Medulla oblongata (tissue), 1 donor: ENCODE results near the gene MRPL45.

Experiments used
- DNase-seq: peaks from one replicate; pipeline ENCODE4 v3.0.0-alpha.2; 2015; ENCODE audit errors: extremely low spot score

The MRPL45 gene

DNA sequence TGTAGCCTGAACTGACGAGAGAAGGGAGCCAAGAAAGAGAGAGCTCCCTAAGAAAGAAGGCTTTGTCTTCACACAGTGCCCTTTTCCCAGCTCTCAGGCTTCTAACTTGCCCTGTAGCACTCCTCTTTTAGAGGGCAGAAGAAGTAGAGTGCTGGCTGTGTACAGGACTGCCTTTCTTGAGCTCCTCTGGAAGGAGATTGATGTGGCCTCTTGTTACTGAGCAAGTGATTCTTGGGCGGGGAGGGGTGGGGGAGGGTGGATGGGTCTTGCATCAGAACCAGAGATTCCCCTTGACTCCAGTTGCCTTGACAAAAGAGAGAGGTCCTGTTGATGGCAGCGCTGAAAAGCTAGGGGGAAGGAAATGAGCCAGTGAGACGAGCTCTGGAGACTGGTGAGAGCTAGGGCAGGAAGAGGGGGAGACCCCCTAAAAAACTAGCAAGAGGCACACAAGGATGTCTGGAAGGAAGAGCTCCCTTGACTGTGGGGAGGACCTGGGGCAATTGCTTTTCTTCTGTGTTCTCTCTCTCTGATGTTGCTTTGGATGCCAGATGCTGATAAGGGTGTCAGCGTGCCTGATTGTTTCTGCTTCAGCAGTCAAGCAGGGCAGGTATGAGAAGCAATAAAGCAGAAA lies 28.4 kb downstream of the MRPL45 start:
- peak; percentile 77 for DNase-seq

DNA sequence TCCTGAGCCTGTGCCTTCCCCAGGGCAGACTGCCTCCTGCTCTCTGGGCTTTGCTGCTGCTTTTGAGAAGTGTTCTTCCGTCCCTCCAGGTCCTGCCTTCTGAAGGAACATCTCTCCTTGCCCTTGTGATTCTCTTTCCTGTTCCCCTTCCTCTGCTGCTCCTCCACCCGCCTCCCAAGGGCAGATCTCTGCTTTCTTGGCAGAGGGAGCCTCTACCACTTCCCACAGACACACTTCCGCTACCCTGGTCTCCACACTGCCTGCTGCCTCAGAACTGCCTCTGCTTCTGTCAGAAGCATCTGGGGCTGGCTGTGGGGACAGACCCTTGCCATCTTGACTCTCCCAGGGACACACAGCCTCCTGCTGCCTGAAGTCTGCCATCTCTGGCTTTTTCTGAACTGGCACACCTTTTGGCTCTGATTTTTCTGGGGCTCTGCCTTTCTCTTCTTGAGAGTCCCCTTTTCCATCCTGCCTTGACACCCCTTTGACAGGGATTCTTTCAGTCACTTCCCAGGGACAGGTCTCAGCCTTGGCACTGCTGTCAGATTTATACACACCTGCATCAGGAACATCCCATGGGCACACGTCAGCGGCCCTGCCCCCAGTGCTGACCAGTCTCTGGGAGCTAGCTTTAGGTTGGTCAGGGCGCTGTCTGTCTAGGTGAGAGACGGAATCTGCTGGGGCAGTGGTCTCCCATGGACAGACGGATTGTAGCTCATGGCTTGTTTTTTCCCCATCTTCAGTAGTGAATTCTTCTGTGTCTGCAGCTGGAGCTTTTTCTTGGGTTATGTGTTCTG lies 30.2 kb downstream of the MRPL45 start:
- peak; percentile 64 for DNase-seq

DNA sequence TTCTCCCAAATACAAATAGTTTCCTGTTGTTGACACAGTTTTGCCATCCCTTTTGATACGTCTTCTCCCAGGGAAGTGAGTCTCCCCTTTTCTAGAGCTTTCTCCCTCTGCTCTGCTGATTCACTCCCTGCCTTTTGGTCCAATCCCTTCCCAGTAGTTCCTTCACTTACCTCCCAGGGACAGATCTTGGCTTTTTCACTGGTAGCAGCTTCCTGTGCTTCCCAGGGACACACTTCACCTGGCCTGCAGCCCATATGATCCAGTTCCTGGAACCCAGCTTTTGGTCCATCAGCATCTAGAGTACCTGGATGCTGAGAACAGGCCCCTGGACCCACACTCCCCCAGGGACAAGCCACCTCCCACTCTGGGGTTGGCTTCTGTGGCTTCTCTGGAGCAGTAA lies 31.0 kb downstream of the MRPL45 start:
- no peak for DNase-seq

DNA sequence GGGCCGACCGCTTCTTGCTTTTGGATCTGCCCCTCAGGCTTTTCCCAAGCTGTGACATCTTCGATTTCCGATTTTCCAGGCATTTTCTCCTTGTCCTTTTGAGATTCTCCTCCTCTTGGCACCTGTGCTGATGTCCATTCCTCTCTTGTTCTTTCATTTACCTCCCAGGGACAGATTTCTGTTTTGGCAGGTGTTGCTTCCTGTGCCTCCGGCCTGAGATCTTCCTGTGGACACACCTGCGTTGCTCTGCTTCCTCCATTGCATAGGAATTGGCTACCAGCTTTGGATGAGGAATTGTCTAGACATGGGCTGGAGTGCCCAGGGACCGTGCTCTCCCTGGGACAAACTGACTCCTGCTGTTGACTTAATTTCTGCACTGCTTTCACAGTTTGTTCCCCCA lies 31.7 kb downstream of the MRPL45 start:
- no peak for DNase-seq

DNA sequence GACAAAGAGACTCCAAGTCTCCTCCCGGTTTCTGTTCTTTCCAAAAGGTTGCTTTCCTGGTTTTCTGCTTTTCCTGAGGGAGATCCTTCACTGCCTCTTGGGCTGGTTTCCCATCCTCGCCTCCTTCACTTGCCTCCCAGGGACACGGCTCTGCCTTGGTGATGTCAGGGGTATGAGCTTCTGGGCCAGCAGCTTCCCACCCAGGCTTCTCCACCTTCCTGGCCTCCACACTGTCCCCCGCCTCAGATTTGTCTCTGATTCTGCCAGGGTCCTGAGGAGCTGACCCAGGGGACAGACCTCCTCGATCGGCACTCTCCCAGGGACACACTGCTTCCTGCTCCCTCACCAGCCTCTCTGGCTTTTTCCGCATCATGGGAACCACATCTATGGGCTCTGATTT lies 32.3 kb downstream of the MRPL45 start:
- no peak for DNase-seq

DNA sequence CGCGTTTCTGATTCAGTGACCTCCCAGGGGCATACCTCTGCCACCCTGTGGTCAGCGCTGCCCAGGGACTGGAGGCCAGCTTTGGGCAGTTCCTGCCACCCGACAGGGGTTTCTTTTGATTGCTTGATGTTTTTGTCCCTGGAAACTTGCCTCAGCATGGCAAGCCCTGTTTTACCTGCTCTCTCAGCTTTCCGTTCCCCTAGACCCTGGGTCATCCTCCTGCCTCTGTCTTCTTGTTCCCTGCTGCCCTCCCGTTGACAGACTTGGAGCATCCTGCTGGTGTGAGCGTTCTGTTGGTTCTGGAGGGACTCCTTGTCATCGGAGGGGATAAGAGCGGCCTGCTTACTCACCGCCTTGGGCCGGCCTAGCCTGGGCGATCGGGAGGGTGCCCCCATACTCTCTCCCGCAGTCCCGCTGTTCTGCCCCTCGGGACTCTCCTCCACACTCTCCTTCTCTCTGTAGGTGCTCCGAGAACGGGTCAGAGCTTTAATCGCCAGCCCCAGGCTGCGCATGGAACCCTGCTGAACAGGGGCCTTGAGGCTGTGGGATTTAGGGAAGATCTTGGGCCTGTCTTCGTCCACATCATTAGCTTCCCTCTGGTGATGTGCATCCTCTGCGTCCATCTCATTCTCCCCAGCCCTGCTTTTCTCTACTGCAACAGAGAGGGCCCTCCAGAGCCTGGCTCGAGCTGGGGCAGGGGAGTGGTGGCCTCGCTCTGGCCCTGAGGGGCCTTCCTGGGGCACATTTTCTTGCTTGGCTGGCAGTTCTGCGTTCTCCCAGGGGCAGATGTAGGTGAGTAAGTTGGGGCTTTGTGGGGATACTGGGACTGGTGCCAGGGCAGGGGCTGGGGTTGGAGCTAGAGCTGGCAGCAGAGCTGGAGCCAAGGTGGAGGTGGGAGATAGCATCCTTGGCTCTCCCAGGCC lies 33.1 kb downstream of the MRPL45 start:
- no peak for DNase-seq

DNA sequence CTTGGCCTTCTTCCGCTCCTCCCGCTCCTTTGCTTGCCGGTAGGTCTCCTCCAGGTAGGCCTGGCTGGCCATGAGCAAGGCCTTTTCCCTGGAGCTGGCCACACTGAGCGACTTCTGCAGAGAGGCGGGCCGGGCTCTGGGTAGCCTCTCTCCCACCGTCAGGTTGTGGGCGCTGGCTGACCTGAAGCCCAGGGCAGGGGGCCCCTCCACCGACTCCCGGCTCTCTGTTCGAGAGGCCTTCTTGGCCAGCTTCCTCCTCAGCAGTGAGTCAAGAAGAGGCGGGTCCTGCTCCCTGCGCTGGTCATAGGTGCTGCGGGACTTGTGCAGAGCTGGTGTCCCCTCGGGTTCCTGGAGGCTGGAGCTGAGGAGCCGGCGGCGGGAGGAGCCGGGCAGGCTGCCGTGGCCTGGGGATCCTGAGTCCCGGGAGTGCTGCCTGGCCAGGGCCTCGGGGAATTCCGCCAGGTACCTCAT lies 34.0 kb downstream of the MRPL45 start:
- no peak for DNase-seq

DNA sequence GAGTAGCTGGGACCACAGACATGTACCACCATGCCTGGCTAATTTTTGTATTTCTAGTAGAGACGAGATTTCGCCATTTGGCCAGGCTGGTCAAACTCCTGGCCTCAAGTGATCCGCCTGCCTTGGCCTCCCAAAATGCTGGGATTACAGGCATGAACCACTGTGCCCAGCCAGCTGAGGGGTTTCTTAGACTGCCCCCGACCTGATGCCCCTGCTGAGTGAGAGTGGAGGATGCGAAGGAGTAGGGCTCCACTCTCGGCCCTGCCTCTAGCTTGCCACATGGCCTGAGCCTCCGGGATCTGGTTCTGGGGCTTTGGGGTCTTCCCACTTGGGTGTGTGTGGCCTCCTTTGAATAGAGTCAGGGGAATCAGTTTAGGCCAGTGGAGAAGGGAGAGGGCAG lies 35.8 kb downstream of the MRPL45 start:
- DNase-seq: no peak

DNA sequence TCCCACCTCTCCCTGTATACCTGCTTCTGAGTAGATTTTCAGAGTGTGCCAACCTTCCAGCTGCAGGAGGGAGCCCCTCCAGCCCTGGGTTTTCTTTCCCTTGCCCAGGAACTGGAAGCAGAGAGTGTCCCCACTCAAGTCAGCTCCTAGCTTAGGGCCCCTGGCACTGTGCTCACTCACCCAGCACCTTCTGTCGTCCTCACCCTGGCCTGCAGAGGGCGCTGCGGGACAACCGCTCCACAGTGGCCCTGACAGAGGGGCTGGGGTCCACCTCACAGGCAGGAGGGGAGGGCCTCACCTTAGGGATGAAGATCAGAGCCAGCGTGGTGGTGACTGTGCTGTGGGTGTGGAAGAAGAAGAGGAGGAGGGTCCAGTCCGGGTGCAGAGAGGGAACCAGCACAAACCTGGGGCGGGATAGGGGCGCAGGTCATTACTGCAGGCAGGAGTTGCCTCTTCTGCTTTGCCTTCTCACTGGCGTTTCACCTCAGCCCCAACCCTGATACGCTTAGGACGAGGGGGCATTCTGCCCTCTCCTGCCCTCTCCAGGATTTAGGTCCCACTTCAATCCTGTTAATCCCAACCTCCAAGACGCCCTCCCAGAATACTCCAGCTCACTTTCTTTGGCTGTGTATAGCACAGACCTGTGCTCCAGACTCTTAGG lies 36.8 kb downstream of the MRPL45 start:
- no peak for DNase-seq

DNA sequence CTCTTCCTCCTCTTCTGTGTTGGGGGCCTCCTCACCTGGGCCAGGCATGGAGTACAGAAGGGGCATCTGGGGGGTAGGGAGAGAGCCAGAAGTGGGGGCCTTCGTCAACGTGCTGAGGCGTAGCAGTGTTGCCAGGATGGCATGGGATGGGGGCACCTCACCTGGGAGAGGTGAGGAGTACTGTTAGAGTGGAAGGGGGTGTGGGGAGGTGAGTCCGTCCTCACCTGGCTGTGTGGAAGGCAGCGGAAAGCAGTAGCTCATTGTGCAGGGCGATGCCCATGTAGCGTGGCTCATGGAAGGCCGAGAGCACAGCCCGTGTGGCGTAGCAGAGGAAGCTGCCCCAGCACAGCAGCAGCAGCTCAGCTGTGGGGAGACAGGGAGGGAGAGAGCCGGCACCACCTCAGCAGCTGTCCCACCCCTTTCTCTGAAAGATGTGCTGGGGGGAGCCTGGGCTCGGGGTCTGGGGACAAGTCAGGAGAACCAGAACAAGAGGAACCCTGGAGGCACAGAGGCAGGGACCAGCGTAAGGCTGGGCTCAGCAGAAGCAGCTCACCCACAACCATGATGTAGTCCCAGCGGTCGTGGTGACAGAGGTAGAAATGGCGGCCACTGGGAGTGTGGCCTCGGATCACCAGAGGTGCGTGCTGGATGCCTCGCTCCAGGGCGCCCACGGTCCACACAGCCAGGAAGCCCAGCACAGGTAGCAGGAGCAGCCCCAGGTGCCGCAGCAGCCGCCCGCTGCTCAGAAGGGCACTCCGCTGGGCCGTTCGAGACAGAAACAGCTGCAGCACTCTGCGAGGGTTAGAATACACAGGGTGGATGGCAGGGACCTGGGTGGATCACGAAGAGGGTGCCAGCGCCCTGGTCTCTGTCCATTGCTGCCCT lies 37.8 kb downstream of the MRPL45 start:
- DNase-seq: no peak

DNA sequence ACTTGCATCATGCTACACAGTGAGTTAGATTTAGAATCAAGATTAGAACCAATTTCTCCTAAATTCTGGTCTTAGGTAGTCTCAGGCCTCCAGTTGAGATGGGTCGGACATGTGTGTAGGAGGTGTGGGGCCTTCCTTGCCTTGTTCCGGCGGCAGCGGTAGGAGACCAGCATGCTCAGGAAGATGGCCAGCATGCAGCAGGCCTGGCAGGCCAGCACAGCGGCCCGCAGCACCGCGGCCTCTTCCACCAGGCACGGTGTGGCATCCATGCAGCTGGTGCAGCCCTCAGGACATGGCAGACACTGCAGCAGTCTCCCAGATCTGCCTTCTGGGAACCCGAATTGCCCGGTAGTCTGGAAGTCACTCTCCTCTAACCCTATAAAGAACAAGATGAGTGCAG lies 39.9 kb downstream of the MRPL45 start:
- DNase-seq: no peak

DNA sequence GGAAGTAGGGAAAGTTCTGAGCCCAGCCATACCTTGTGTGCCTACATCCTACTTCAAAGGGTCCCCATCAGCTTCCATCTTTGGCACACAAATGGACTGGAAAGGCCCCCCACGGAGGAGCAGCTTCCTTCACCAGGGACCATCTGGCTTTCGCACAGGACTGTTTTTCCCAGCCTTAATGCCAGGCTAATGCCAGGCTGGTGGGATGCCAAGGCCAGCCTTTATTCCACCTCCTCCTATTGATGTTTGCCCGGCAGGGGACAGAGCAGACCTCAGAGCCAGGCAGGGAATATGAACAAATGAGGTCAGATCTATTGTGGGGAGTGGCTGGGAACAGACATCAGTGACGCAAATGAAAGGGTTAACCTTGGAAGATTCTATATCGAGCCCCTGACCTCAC lies 41.1 kb downstream of the MRPL45 start:
- DNase-seq: peak; percentile 60

DNA sequence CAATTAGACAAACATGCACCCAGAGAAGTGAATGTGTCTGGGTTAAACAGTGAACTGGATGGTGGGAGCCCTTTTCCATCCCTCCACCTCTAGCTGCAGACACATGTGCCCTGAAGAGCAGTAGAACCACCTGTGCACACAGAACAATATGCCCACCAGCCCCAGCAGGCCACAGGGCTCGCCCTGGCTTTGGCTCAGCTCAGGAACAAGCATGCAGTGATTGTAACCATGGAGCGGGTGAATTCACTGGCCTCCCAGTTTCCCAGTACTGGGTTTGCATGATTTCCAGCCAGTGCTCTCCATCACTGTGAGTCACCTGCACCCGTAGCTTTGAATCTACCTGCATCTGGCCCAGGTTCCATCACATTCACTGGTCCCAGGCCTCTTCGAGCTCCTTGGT lies 41.6 kb downstream of the MRPL45 start:
- DNase-seq: no peak

DNA sequence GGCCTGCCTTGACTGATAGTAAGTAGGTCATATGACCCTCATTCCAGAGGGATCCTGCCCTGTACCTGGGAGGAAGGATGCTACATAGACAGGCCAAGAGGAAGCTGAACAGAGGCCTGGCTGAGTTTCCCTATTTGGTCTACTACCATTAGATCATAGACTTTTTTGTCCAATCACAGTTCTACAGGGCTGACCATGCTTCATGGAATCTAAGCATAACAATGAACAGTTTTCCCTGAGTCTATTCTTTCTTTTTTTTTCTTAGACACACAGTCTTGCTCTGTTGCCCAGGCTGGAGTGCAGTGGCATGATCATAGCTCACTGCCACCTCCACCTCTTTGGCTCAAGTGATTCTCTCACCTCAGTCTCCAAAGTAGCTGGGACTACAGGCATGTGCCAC lies 42.9 kb downstream of the MRPL45 start:
- no peak for DNase-seq

DNA sequence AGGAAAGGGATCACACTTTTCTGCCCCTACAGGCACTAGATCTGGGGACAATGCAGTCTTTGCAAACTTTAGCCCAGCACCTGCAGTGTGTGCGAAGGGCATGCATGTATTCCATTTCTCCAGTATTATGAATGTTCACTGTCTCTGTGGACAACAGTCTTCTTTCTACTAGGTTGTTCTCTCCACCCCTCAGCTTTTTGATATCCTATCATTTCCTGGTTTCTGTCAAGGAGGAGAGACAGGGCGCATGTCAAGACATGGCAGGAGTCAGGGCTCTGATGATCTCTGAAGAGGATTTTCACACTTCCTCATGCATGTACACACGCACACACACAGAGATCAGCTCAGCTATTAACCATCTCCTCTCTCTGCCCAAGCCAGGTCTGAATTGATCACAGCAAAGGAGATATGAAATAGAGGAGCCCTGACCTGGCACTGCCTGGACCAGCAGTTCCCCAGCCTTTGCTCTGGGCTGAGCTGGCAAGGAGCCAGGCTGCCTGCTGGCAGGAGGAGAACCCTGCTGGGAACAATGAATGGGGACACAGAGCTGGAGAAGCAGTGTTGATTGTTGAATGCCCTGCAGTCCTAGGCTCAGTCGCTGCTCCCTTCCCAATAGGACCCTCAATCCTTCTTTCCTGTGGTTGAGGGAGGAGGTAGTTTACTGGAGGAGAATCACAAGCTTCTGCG lies 44.2 kb downstream of the MRPL45 start:
- DNase-seq: peak; percentile 92

DNA sequence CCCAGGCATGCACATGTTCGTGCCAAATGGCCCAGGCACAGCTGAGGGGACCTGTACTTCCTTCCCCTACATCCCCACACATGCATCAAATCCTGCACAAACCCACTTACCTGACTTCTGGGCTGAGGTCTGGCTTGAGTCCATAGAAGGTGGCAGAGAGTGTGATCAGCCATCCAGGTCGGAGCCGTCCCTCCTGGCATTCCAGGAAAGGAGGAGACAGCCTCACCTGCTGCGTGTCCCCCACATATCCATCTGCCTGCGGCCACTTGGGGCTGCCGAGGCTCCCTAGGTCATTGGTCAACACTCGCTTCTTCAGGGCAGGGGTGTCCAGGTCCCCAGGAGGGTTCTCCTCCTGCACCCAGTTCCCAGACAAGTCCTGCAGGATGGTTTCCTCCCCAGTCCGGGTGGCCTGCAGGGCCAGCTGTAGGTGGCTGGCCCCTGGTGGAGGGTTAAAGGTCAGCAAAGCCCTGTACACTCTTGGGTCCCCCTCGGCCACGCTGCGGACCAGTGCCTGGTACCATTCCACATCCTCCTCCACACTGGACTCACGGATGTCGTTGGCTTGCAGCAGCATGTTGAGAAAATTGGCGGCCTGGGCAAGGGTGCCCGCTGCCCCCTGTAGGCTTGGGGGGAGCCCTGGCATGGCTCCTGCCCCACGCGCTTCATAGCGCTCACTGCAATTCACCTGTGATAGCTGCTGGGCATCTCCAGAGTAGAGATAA lies 46.1 kb downstream of the MRPL45 start:
- DNase-seq: no peak

DNA sequence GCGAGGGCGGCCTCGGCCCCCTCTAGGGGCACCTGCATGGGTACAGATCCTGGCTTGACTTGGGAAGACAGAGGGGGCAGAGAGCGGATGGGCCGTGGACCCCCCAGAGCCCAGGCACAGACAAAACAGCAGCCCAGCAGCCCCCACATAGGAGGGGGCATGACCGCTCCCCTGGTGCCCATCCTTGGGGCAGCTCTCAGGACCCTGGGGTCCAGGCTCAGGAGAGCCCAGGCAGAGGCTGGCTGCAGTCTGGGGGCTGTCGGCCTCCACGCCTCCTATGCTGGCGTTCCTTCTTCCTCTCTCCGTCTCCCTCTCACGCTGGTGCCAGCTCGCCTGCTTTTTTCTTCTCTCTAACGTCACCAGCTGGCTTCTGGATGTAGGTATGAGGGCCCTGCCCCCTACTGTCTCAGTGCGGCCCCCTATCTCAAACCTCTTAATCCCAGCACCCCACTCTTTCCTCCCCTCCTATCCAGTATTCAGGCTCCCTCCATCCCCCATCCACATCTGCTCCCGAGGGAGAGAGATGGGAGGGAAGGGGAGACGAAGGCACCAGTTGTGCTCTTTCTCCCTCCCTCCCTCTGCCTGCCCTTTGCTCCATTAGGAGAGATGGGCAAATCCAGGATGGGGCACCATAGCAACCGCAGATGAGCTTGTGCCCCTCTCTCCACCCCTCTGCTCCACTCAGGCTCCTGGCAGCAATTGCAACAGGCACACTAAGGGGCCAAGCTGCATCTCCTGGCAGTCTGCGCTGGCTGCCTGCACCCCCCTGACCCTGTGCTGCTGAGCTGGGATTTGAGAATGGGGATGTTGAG lies 46.8 kb downstream of the MRPL45 start, which contains the start of gene GPR179:
GPR179 (minus strand) TSS at position 349 of the 812 bp plus-strand sequence; CDS start at position 182, 167 bp downstream.
- no peak for DNase-seq

DNA sequence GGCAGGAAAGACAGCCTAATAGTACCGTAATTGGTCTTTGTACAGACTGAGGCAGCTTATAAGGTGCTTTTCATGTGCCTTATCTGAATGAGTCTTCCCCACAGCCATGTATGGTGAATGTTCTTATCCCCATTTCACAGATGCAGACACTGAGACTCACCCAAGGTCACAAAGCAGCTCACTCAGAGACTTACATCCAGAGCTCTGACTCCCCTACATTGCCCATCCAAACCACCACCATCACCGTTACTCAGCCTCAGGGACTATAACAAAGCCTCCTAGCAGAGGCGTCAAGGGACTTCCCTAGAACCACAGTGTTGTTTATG lies 47.4 kb downstream of the MRPL45 start:
- no peak for DNase-seq

DNA sequence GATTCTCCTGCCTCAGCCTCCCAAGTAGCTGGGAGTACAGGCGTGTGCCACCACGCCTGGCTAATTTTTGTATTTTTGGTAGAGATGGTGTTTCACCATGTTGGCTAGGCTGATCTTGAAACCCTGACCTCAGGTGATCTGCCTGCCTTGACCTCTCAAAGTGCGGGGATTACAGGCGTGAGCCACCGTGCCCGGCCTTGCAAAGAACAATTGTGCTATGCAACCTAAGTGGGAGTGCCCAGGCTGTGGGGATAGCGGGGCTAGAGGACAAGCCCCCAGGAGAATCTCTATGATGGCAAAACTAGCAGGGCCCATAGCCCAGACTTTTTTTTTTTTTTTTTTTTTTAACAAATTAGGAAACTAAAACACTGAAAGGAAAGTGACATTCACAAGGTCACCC lies 48.8 kb downstream of the MRPL45 start:
- no peak for DNase-seq
